ENCODE results near the gene KRT31.
"Not testable (repeated sequence)": the region's sequence is repeated elsewhere in the genome, so short reads cannot be mapped to it uniquely, and the experiment has no call there.

The KRT31 gene

GRCh38 chr17:41346421-41346820, 51.0 kb downstream of the KRT31 start:
- not testable (repeated sequence) for DNase-seq (ENCODE audit: low read depth in 3 of 3, low spot score in 1 of 3)

GRCh38 chr17:41345992-41346391, 51.4 kb downstream of the KRT31 start:
- no peak for DNase-seq (ENCODE audit: low read depth in 3 of 3, low spot score in 1 of 3)

Measured in stimulated activated CD4-positive, alpha-beta T cell treated with anti-CD3 and anti-CD28 coated beads, TNF-alpha, amount 100 ng/mL, for 1 hour (primary cell).